ENCODE data around the gene SORBS2.

The SORBS2 gene

GRCh38 chr4:185781555-185782215 lies 30.3 kb downstream of the SORBS2 start:
- DNase-seq (ENCODE audit: low read depth): no peak
- no peak for TF ChIP-seq CTCF (conservative IDR thresholded peaks at IDR 0.05; ENCODE audit: low read depth, low read length)
- H3K4me3 ChIP-seq (ENCODE audit: low read length): no peak overlapping the region

GRCh38 chr4:185780472-185780871 lies 31.5 kb downstream of the SORBS2 start:
- no peak overlapping the region for H3K4me3 ChIP-seq (ENCODE audit: low read length)
- TF ChIP-seq CTCF (conservative IDR thresholded peaks at IDR 0.05; ENCODE audit: low read depth, low read length): no peak
- DNase-seq (ENCODE audit: low read depth): no peak

GRCh38 chr4:185779517-185779916 lies 32.5 kb downstream of the SORBS2 start:
- no peak overlapping the region for H3K4me3 ChIP-seq (ENCODE audit: low read length)
- TF ChIP-seq CTCF (conservative IDR thresholded peaks at IDR 0.05; ENCODE audit: low read depth, low read length): no peak

GRCh38 chr4:185778307-185778706 lies 33.7 kb downstream of the SORBS2 start:
- no peak for DNase-seq (ENCODE audit: low read depth)
- no peak overlapping the region for H3K4me3 ChIP-seq (ENCODE audit: low read length)
- no peak for TF ChIP-seq CTCF (conservative IDR thresholded peaks at IDR 0.05; ENCODE audit: low read depth, low read length)

More at GRCh38 chr4:185779517-185779916, 32.5 kb downstream of the SORBS2 start:
- DNase-seq (ENCODE audit: low read depth): no peak

- DNase-seq (ENCODE audit: low read depth): no peak
- TF ChIP-seq CTCF (conservative IDR thresholded peaks at IDR 0.05; ENCODE audit: low read depth, low read length): no peak
Measured at GRCh38 chr4:185775792-185776555, 36.0 kb downstream of the SORBS2 start.

GRCh38 chr4:185774845-185775680 lies 36.9 kb downstream of the SORBS2 start:
- no peak for TF ChIP-seq CTCF (conservative IDR thresholded peaks at IDR 0.05; ENCODE audit: low read depth, low read length)
- H3K4me3 ChIP-seq (ENCODE audit: low read length): peak overlapping the region; percentile 48
- peak; percentile 69 for DNase-seq (ENCODE audit: low read depth)

More at GRCh38 chr4:185775792-185776555, 36.0 kb downstream of the SORBS2 start:
- H3K4me3 ChIP-seq (ENCODE audit: low read length): no peak overlapping the region

Data from retinal pigment epithelial cell (primary cell).